ENCODE measurements around the gene PIGK.

Gene PIGK

GRCh38 chr1:77039111-77039510 lies 180.1 kb downstream of the PIGK start:
- DNase-seq (ENCODE audit: low read depth in 2 of 2), result no peak
